ENCODE results near the gene LAIR2.

The LAIR2 gene

DNA sequence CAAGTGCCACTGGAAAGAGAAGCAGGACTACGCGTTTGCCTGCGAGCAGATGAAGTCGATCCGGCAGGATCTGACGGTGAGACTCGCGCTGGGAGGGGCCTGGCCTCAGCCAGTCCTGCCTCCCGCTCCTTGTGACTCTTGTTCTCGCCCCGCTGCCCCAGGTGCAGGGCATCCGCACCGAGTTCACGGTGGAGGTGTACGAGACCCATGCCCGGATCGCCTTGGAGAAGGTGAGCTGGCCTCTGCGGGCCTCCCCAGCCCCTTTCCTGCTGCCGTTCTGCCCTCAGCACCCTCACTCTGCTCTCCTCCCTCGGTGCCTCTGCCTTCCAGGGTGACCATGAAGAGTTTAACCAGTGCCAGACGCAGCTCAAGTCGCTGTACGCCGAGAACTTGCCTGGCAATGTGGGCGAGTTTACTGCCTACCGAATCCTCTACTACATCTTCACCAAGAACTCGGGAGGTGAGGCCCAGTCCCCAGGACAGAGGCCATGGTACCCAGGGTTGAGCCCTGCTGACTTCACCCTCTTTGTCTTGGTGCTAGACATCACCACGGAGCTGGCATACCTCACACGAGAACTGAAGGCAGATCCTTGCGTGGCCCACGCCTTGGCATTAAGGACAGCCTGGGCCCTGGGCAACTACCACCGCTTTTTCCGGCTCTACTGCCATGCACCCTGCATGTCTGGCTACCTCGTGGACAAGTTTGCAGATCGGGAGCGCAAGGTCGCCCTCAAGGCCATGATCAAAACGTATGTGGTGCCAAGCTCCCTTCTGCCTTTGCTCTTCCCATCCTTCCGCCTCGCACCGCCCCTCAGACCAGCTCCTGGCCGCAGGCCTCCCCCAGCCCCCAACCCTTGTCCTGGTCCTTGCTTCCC lies 44.6 kb upstream of the LAIR2 start:
- TF ChIP-seq, protein P1, sequence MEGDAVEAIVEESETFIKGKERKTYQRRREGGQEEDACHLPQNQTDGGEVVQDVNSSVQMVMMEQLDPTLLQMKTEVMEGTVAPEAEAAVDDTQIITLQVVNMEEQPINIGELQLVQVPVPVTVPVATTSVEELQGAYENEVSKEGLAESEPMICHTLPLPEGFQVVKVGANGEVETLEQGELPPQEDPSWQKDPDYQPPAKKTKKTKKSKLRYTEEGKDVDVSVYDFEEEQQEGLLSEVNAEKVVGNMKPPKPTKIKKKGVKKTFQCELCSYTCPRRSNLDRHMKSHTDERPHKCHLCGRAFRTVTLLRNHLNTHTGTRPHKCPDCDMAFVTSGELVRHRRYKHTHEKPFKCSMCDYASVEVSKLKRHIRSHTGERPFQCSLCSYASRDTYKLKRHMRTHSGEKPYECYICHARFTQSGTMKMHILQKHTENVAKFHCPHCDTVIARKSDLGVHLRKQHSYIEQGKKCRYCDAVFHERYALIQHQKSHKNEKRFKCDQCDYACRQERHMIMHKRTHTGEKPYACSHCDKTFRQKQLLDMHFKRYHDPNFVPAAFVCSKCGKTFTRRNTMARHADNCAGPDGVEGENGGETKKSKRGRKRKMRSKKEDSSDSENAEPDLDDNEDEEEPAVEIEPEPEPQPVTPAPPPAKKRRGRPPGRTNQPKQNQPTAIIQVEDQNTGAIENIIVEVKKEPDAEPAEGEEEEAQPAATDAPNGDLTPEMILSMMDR (conservative IDR thresholded peaks at IDR 0.05; ENCODE audit: low read depth, low read length), result no peak
- H3K4me3 ChIP-seq (ENCODE audit: low read length), result no peak overlapping the region
- DNase-seq (ENCODE audit: low read depth), result no peak

DNA sequence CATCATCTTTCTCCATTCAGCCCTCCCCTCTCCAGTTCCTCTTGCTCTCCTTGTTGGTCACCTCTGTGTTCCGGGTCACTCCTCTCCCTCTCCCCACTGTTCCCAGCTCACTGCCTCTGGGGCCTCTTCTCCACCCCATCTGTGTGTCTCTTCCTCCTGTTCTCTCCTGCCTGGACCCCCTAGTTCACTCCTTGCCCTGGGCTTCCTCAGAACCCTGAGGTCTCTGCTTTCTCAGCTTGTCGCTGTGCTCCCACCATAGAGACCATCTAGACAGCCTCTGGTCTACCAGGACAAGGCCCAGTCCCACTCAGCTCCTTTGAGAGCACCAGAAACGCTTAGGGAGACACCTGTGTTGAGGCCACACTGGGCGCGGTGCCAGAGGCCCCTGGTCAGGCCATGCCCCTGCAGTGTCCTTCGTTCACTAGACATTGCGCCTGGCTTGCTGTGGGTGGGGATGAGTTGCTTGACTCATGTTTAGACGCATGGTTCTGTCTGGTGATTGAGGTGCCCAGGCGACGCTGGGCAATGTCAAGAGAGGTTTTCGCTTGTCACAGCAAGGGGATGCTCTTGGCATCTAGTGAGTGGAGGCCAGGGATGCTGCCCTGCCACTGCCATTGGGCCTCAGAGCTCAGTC lies 43.9 kb upstream of the LAIR2 start:
- no peak overlapping the region for H3K4me3 ChIP-seq (ENCODE audit: low read length)
- TF ChIP-seq, protein P1 (conservative IDR thresholded peaks at IDR 0.05; ENCODE audit: low read depth, low read length), result no peak
- no peak for DNase-seq (ENCODE audit: low read depth)

DNA sequence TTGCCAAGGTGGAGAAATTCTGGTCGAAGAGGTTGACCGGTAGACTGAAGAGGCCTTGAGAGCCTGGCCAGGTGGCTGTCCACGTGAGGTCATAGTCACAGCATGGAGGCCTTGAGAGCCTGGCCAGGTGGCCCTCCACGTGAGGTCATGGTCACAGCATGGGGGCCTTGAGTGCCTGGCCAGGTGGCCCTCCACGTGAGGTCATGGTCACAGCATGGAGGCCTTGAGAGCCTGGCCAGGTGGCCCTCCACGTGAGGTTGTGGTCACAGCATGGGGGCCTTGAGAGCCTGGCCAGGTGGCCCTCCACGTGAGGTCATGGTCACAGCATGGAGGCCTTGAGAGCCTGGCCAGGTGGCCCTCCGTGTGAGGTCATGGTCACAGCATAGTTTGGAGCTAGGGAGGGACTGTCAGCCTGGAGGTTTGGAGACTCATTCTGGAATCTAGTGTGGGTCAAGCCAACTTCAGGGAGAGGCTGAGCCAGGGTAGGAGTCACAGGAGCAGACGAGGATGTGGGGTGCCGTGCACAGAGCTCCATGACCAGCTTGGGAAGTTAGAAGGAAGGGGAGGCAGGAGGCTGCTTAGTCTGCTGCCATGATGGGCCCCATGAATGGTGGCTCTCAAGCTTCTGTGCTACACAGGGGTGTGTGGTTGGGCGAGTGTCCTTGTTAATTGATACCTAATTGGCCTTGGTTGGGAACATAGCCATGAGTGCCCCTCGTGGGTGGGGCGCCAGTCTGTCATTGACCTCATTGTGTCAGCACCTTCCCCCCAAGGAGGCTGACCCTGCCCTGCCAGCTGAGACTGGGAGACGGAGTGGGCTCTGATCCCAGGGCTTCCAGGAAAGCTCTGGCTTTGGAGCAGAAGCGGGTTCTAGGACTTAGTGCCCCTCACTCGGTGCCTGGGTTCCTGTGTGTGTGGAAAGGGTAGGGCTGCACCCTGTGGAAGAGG lies 43.1 kb upstream of the LAIR2 start:
- H3K4me3 ChIP-seq (ENCODE audit: low read length), result no peak overlapping the region
- TF ChIP-seq, protein P1 (conservative IDR thresholded peaks at IDR 0.05; ENCODE audit: low read depth, low read length), result no peak
- DNase-seq (ENCODE audit: low read depth), result no peak

DNA sequence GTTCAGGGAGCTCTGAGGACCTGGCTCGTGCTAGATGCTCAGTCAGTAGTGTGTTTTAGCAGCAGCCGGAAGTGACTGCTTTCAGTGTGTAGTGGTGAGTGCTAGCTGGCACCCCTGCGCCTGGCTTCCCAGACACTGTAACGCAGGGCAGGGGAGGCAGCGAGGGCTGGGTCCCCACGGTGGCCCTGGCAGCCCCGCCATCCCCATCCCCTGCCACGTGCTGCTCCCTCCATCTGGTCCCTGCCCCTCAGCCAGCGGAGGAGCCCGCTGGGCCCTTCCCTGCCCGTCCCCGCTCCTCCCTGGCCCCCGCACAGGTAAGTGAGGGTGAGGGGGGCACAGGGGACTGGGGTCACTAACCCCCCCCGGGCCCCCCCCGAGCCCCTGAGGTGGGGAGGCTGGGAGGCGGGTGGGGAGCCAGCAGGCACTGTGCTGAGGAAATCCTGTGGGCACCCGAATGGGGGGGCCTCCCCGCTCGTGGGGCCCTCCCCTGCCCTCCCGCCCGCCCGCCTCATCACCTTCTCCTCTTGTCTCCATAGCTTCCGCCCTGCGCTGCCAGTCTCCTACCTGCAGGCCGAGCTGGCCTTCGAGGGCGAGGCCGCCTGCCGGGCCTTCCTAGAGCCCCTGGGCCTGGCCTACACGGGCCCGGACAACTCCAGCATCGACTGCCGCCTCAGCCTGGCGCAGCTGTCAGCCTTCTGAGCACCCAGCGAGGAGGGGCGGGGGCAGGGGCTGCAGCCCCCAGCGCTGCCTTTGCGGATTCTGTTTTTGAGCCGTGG lies 42.2 kb upstream of the LAIR2 start:
- H3K4me3 ChIP-seq (ENCODE audit: low read length), result no peak overlapping the region
- TF ChIP-seq, protein P1 (conservative IDR thresholded peaks at IDR 0.05; ENCODE audit: low read depth, low read length), result no peak
- DNase-seq (ENCODE audit: low read depth), result no peak

DNA sequence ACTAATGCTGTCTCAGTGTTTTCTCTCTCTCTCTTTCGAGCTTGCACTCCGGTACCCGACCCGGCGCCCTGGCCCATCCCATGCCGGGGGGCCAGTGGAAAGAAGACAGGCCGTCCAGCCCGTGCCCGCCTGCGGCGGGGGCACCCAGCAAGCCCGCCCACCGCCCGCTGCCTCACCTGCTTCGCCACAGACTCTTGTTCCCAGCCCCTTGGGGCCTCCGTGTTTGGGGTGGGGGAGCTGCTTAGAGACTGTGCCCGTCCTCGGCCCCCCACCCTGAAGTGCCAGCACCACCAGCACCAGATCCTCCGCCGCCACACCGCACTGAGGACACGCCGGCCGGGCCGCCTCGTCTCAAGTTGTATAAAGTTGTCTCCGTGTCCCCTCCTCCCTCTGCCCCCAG lies 41.4 kb upstream of the LAIR2 start:
- H3K4me3 ChIP-seq (ENCODE audit: low read length), result no peak overlapping the region
- TF ChIP-seq, protein P1 (conservative IDR thresholded peaks at IDR 0.05; ENCODE audit: low read depth, low read length), result no peak

DNA sequence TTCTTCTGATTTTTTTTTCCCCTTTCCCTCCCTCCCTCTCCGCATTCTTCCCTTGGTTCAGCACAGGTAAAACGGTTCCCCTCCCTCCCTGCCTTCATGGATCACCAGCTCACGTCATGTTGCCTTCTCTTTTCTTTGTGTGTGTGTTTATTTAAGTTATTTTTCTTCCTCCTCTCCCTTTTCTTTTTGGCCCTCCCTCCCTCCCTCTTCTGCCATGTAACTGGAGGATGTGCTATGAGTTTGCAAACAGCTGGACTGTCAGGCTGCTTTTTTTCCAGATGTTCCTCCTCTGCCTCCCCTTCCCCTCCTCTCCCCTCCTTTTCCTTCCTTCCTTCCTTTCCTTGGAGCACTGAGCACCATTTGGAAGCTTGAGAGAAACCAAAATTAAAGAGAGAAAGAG lies 41.0 kb upstream of the LAIR2 start:
- H3K4me3 ChIP-seq (ENCODE audit: low read length), result no peak overlapping the region
- TF ChIP-seq, protein P1 (conservative IDR thresholded peaks at IDR 0.05; ENCODE audit: low read depth, low read length), result no peak
- no peak for DNase-seq (ENCODE audit: low read depth)

More for the DNA sequence above, 41.4 kb upstream of the LAIR2 start:
- no peak for DNase-seq (ENCODE audit: low read depth)
